Fibroblast of pulmonary artery (primary cell): ENCODE results near the gene PDE4D.

Source experiments
- DNase-seq: peaks from one replicate; pipeline ENCODE4 v3.0.0-alpha.2; 2010; ENCODE audit warnings: low read depth
- H3K4me3 ChIP-seq: replicated peaks from 2 replicates; pipeline ENCODE4 v1.5.1; 2011; ENCODE audit warnings: low read depth, mild to moderate bottlenecking, control low read depth, low read length, moderate library complexity
- TF ChIP-seq, protein P1 (sequence below): IDR thresholded peaks from 2 replicates; pipeline ENCODE4 v1.5.1; 2011; ENCODE audit warnings: mild to moderate bottlenecking, control low read depth, low read length, inconsistent platforms; ENCODE audit errors: missing control alignments

Gene PDE4D

DNA sequence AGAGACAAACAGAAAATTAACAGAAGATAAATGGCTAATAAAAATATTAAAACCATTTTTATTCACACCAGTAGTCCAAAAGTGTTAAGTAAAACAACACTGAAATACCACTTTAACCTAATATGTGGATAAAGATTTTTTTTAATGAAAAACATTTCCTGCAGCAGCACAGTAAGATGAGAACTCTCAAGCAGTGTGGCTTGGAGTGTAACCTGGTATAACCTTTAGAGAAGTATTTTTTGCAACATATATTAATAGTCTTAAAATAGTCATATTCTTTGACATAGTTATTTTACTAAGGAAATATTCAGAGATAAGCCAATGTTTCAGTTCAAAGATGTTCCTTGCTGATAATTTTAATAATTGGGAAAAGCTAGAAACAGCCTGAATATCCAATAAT, 644.4 kb downstream of the PDE4D start:
- DNase-seq, result no peak
- no peak overlapping the region for H3K4me3 ChIP-seq
- TF ChIP-seq, protein P1, sequence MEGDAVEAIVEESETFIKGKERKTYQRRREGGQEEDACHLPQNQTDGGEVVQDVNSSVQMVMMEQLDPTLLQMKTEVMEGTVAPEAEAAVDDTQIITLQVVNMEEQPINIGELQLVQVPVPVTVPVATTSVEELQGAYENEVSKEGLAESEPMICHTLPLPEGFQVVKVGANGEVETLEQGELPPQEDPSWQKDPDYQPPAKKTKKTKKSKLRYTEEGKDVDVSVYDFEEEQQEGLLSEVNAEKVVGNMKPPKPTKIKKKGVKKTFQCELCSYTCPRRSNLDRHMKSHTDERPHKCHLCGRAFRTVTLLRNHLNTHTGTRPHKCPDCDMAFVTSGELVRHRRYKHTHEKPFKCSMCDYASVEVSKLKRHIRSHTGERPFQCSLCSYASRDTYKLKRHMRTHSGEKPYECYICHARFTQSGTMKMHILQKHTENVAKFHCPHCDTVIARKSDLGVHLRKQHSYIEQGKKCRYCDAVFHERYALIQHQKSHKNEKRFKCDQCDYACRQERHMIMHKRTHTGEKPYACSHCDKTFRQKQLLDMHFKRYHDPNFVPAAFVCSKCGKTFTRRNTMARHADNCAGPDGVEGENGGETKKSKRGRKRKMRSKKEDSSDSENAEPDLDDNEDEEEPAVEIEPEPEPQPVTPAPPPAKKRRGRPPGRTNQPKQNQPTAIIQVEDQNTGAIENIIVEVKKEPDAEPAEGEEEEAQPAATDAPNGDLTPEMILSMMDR, result no peak

DNA sequence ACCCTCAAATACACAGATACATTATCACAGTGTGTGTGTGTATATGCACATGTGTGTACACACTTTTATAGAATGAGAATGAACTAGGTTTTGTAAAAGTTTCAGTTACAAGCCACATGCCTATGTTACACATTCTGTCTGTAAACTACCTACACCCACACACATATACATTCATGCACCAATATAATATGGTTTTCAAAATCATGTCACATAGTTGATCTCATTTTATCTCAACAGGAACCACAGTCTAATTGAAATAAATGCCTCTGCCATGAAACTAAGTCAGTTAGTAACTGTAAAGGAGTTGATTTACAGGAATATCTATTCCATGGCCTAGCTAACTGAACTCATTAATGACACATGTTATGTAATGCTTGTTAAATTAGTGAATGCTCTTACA, 646.6 kb downstream of the PDE4D start:
- H3K4me3 ChIP-seq, result no peak overlapping the region
- TF ChIP-seq, protein P1, result no peak
- DNase-seq, result no peak

DNA sequence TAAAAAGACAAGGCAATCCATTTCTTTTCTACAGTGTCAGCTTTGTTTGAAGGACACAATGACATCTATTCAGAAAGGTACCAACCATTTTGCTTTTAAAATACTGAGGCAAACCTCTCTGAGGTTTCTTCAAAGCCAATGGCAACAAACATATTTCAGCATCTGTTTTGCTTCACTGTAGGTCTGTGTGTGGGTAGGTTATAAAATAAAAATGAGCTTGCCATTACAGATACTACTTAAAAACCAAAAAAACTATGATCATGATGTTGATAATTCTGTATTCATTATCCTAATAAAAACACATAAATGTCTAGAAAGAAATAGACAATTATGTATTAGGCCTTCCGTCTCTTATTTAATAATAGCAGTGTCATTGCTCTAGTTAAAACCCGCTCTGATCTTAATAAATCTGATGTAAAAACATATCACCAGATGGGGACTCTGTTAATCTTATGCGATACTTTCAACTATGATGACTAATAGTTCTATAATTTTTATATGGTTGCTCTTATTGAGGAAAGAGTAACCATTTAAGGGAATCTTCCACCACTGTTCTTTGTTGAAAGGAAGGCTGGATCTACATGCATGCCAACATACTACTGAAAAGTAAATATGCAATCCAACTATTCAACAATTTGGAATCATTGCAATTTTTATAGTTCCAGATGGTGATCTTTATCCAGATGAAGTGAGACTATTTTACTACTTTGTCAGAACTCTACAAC, 647.2 kb downstream of the PDE4D start:
- peak; percentile 7 for DNase-seq
- TF ChIP-seq, protein P1, result no peak
- H3K4me3 ChIP-seq, result no peak overlapping the region

DNA sequence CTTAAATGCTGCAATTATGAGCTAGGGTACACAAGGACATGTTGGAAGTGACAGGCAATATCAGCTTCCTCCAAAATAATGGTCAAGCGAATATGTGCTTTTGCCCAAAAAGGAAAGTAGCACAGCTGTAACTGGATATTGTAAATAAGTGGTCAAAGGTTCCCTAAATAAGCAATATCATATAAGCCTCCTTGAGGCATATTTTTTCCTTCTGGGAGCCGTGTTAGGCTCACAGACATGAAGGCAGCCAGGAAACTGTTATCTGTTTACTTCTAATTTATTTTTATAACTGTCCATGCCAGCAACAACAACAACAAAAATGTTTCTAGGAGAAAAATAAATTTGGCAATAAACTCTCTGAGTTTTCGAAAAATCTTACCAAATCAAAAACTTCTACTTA, 648.3 kb downstream of the PDE4D start:
- TF ChIP-seq, protein P1, result no peak
- no peak overlapping the region for H3K4me3 ChIP-seq
- no peak for DNase-seq

DNA sequence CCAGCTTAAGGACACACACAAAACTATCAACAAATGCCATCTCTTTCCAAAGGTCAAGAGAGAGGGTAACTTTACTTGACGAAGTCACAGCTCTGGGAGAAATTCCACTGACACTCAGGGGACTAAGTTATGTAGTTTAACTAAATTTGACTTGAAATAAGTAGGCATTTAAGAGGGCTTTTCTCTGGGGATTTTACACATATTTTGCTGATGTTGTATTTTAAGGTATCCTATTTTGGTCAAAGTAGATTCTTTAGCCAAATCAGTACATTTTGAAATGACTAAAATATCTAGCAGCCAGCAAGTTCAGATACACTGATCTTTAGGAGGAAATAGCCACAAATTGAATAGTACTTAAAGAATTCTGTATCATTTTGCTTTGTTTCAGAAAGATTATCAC, 652.0 kb downstream of the PDE4D start:
- H3K4me3 ChIP-seq, result no peak overlapping the region
- TF ChIP-seq, protein P1, result no peak
- DNase-seq, result no peak

DNA sequence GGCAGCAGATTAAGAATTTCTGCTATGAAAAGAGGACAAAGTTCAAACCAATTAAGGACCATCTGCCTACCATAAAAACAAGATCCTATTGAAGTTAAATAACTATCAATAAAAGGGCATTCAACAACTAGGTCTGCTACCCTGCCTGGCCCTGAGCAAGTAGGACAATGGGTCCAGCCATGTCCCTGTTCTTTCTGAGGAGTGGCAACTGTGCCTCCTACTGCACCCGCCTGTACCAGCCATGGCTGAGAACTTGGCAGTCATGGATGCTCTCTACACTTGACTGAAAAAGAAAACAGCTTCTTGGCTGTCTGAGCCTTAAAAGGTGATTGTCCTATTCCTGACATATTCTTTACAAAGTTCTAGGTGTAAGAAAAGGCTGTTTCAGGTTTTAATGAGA, 652.4 kb downstream of the PDE4D start:
- H3K4me3 ChIP-seq, result no peak overlapping the region
- TF ChIP-seq, protein P1, result no peak
- DNase-seq, result no peak
